Ovary (tissue), 3 donors: ENCODE measurements around the gene INVS.

Source experiments
- CTCF ChIP-seq, 3 donors: fragments of 450-650 bp in 2 of 3; fragments of 200-600 bp in 1 of 3; IDR thresholded peaks; one replicate each; pipeline versions ENCODE4 v1.5.1 to v1.8.0; 2016 to 2022; ENCODE audit warnings: antibody characterized with exemption in 3 of 3, mild to moderate bottlenecking in 1 of 3
- EP300 ChIP-seq: sonication (generic); formaldehyde crosslinking; IDR thresholded peaks from one replicate; pipeline ENCODE4 v1.6.1; 2017; ENCODE audit warnings: antibody characterized with exemption
- POLR2A ChIP-seq: fragments of 450-650 bp; IDR thresholded peaks from one replicate; pipeline ENCODE4 v1.6.1; 2017; ENCODE audit warnings: antibody characterized with exemption, mild to moderate bottlenecking, moderate library complexity
- donor health status: DM: no; HTN: no; CAD: no.

- no peak for TF ChIP-seq CTCF (IDR thresholded peaks at IDR 0.05)
- no peak for TF ChIP-seq POLR2A
- TF ChIP-seq EP300 = no peak
Measured at GRCh38 chr9:100125236-100125635, 26.2 kb downstream of the INVS start.
